GM23248 (cell line): Measurements from ENCODE around the gene PIK3R1. TPM values are rescaled to one million over a fixed set of nuclear protein-coding genes. Genes with fewer than 3 reads are reported as not detected.
A peak's percentile ranks its signal among the peaks of the same experiment; 100 is the strongest.

Experiments
- DNase-seq: peaks from one replicate; pipeline ENCODE4 v3.0.0-alpha.2; 2015
- H2AFZ ChIP-seq: fragments of 200-600 bp; sonication (generic); 2 replicates; pipeline ENCODE4 v1.6.1; 2016; ENCODE audit warnings: antibody characterized with exemption
- H3F3A ChIP-seq: fragments of 200-600 bp; sonication (generic); 2 replicates; pipeline ENCODE4 v1.6.1; 2016; ENCODE audit warnings: mild to moderate bottlenecking, antibody characterized with exemption, mixed run types; ENCODE audit not compliant: insufficient read depth
- H3K27ac ChIP-seq: fragments of 200-600 bp; sonication (generic); 2 replicates; pipeline ENCODE4 v1.5.1; 2016; ENCODE audit warnings: mild to moderate bottlenecking
- H3K27me3 ChIP-seq: fragments of 200-600 bp; sonication (generic); replicated peaks from 2 replicates; pipeline ENCODE4 v1.6.1; 2016; ENCODE audit warnings: mild to moderate bottlenecking; ENCODE audit not compliant: insufficient read depth
- H3K36me3 ChIP-seq: fragments of 200-600 bp; sonication (generic); 2 replicates; pipeline ENCODE4 v1.6.1; 2016; ENCODE audit warnings: low read depth, mild to moderate bottlenecking
- H3K4me1 ChIP-seq: fragments of 200-600 bp; sonication (generic); 2 replicates; pipeline ENCODE4 v1.6.1; 2016; ENCODE audit warnings: mild to moderate bottlenecking; ENCODE audit not compliant: insufficient read depth
- H3K4me2 ChIP-seq: fragments of 200-600 bp; sonication (generic); one replicate; pipeline ENCODE4 v1.6.1; 2016; ENCODE audit warnings: mild to moderate bottlenecking; ENCODE audit not compliant: unreplicated experiment
- H3K4me3 ChIP-seq: fragments of 200-600 bp; sonication (generic); 2 replicates; pipeline ENCODE4 v1.5.1; 2016; ENCODE audit warnings: mild to moderate bottlenecking
- H3K79me2 ChIP-seq: fragments of 200-600 bp; sonication (generic); 2 replicates; pipeline ENCODE4 v1.6.1; 2016; ENCODE audit warnings: mild to moderate bottlenecking; ENCODE audit not compliant: insufficient read depth
- H3K9ac ChIP-seq: fragments of 200-600 bp; sonication (generic); 2 replicates; pipeline ENCODE4 v1.6.1; 2016; ENCODE audit warnings: mild to moderate bottlenecking
- H3K9me2 ChIP-seq: fragments of 200-600 bp; sonication (generic); 2 replicates; pipeline ENCODE4 v1.6.1; 2016; ENCODE audit warnings: mixed run types, mild to moderate bottlenecking, moderate library complexity; ENCODE audit not compliant: insufficient read depth
- H3K9me3 ChIP-seq: fragments of 200-600 bp; sonication (generic); one replicate; pipeline ENCODE4 v1.6.1; 2017; ENCODE audit warnings: low read depth
- H4K20me1 ChIP-seq: fragments of 200-600 bp; sonication (generic); 2 replicates; pipeline ENCODE4 v1.6.0; 2016; ENCODE audit not compliant: insufficient read depth
- EZH2 ChIP-seq: fragments of 200-600 bp; sonication (generic); IDR thresholded peaks from 2 replicates; pipeline ENCODE4 v1.6.1; 2018; ENCODE audit warnings: antibody characterized with exemption, mild to moderate bottlenecking; ENCODE audit not compliant: insufficient read depth, poor library complexity, severe bottlenecking
- EZH2phosphoT487 ChIP-seq: fragments of 200-600 bp; sonication (generic); IDR thresholded peaks from 2 replicates; pipeline ENCODE4 v1.6.1; 2018; ENCODE audit warnings: antibody characterized with exemption, moderate library complexity, mild to moderate bottlenecking, low read depth; ENCODE audit not compliant: insufficient read depth
- WGBS, 2 experiments: methylation state at CpG; one replicate each; pipeline ENCODE4 v1.1.6; 2015 to 2017; ENCODE audit warnings: low lambda C conversion rate in 2 of 2, low coverage in 1 of 2; ENCODE audit errors: missing lambda C conversion rate in 2 of 2; 5-methylcytosine and 5-hydroxymethylcytosine counted together
- in situ Hi-C: fragments of 300-500 bp; cut with MboI; formaldehyde crosslinking; loops from 2 replicates; pipeline ENCODE4 v1.15.0; 2020
- polyA plus RNA-seq: library from polyadenylated mRNA; unstranded; fragments of >200 nt; fragmentation: Nextera tagmentation; extraction: Ambion mirVana; gene quantifications from 2 replicates; pipeline ENCODE4 v1.2.1, GENCODE V29; 2016
- total RNA-seq: library from RNA; depleted of rRNA; stranded (reverse); fragments of >200 nt; shearing (Covaris generic); gene quantifications from 2 replicates; pipeline ENCODE4 v1.2.3, GENCODE V29; 2014

PIK3R1 gene
- total and polyA plus RNA-seq, 2 experiments from 2014 or later, result 8.4 to 14.4 TPM

GRCh38 chr5:68258531-68258930 lies 43.0 kb downstream of the PIK3R1 start:
- H3K4me3 ChIP-seq, result no peak overlapping the region
- H2AFZ ChIP-seq, result no peak overlapping the region
- in situ Hi-C loops, result loop anchor here (10.0 to 25.0 kb wide), 2 partner anchors 596 to 1014 kb away; no protein-coding TSS in a partner anchor
- peaks cover 73% of the 10 kb centered on the region for H3K79me2 ChIP-seq
- H3K9me3 ChIP-seq, result no peaks in the 10 kb centered on the region
- WGBS, 2 experiments, result 51 to 53% methylated on average over 4 of the region's 4 CpGs
- H3K36me3 ChIP-seq, result no peaks in the 10 kb centered on the region
- DNase-seq, result no peak
- H4K20me1 ChIP-seq, result no peaks in the 10 kb centered on the region
- TF ChIP-seq EZH2phosphoT487, result no peak
- TF ChIP-seq EZH2, result no peak
- no peak overlapping the region for H3K9ac ChIP-seq
- H3K27me3 ChIP-seq, result no peaks in the 10 kb centered on the region
- peaks cover 19% of the 10 kb centered on the region for H3F3A ChIP-seq
- no peak overlapping the region for H3K4me2 ChIP-seq
- no peak overlapping the region for H3K27ac ChIP-seq
- H3K4me1 ChIP-seq, result peaks cover 23% of the 10 kb centered on the region
- no peaks in the 10 kb centered on the region for H3K9me2 ChIP-seq

- WGBS, 2 experiments, result 96 to 100% methylated on average over 2 of the region's 2 CpGs
- in situ Hi-C loops, result loop anchor here (10.0 to 25.0 kb wide), 2 partner anchors 597 to 1015 kb away; no protein-coding TSS in a partner anchor
- no peak for TF ChIP-seq EZH2
- TF ChIP-seq EZH2phosphoT487, result no peak
These were observed 44.1 kb downstream of the PIK3R1 start for GRCh38 chr5:68259700-68260099.

GRCh38 chr5:68260467-68260866 lies 44.9 kb downstream of the PIK3R1 start:
- TF ChIP-seq EZH2 (no peak), EZH2phosphoT487 (no peak)
- H3K27me3 ChIP-seq, result no peaks in the 10 kb centered on the region
- H3K9me2 ChIP-seq, result no peaks in the 10 kb centered on the region
- H3K79me2 ChIP-seq, result peaks cover 72% of the 10 kb centered on the region
- H4K20me1 ChIP-seq, result no peaks in the 10 kb centered on the region
- no peak overlapping the region for H3K27ac ChIP-seq
- H3K4me1 ChIP-seq, result peaks cover 26% of the 10 kb centered on the region
- H3K4me3 ChIP-seq, result no peak overlapping the region
- no peak overlapping the region for H2AFZ ChIP-seq
- no peaks in the 10 kb centered on the region for H3K36me3 ChIP-seq
- no peaks in the 10 kb centered on the region for H3K9me3 ChIP-seq
- H3F3A ChIP-seq, result 0 out of 2 replicates have a peak, but pooled peaks cover 11% of the 10 kb centered on the region
- H3K9ac ChIP-seq, result no peak overlapping the region
- in situ Hi-C loops, result loop anchor here (25.0 kb wide), 1 partner anchor 598 kb away; no protein-coding TSS in a partner anchor
- no peak overlapping the region for H3K4me2 ChIP-seq
- 82 to 83% methylated on average over 3 of the region's 3 CpGs for WGBS, 2 experiments
- DNase-seq, result no peak

More at GRCh38 chr5:68259700-68260099, 44.1 kb downstream of the PIK3R1 start:
- no peaks in the 10 kb centered on the region for H3K9me2 ChIP-seq
- H2AFZ ChIP-seq, result no peak overlapping the region
- H3K4me3 ChIP-seq, result no peak overlapping the region
- no peaks in the 10 kb centered on the region for H3K27me3 ChIP-seq
- H4K20me1 ChIP-seq, result no peaks in the 10 kb centered on the region
- no peaks in the 10 kb centered on the region for H3K36me3 ChIP-seq
- H3K9ac ChIP-seq, result no peak overlapping the region
- H3K4me2 ChIP-seq, result no peak overlapping the region
- H3F3A ChIP-seq, result peaks cover 17% of the 10 kb centered on the region
- H3K79me2 ChIP-seq, result peaks cover 72% of the 10 kb centered on the region
- no peak for DNase-seq
- H3K4me1 ChIP-seq, result peaks cover 21% of the 10 kb centered on the region
- H3K27ac ChIP-seq, result no peak overlapping the region
- H3K9me3 ChIP-seq, result no peaks in the 10 kb centered on the region

GRCh38 chr5:68261169-68261568 lies 45.6 kb downstream of the PIK3R1 start:
- Histone ChIP-seq H3K4me1 (peaks cover 33% of the 10 kb centered on the region), H3K4me3 (no peak overlapping the region), H3K9me3 (no peaks in the 10 kb centered on the region), H3K27me3 (no peaks in the 10 kb centered on the region), H3K4me2 (no peak overlapping the region), H3F3A (peaks cover 17% of the 10 kb centered on the region), H3K36me3 (no peaks in the 10 kb centered on the region), H3K9me2 (no peaks in the 10 kb centered on the region), H4K20me1 (no peaks in the 10 kb centered on the region), H2AFZ (no peak overlapping the region), H3K27ac (no peak overlapping the region), H3K9ac (no peak overlapping the region), H3K79me2 (peaks cover 71% of the 10 kb centered on the region)
- DNase-seq, result no peak
- TF ChIP-seq EZH2phosphoT487 (no peak), EZH2 (no peak)
- in situ Hi-C loops, result loop anchor here (25.0 kb wide), 1 partner anchor 599 kb away; no protein-coding TSS in a partner anchor

- H3K9me2 ChIP-seq, result no peaks in the 10 kb centered on the region
- no peaks in the 10 kb centered on the region for H3K27me3 ChIP-seq
- H3K36me3 ChIP-seq, result no peaks in the 10 kb centered on the region
- 44 to 48% methylated on average over 4 of the region's 4 CpGs for WGBS, 2 experiments
- H3K4me2 ChIP-seq, result no peak overlapping the region
- DNase-seq, result peak; percentile 56
- no peak overlapping the region for H3K4me3 ChIP-seq
- H2AFZ ChIP-seq, result no peak overlapping the region
- peaks cover 37% of the 10 kb centered on the region for H3K4me1 ChIP-seq
- in situ Hi-C loops, result loop anchor here (25.0 kb wide), 1 partner anchor 599 kb away; no protein-coding TSS in a partner anchor
- peaks cover 71% of the 10 kb centered on the region for H3K79me2 ChIP-seq
- no peaks in the 10 kb centered on the region for H3K9me3 ChIP-seq
- no peak for TF ChIP-seq EZH2
- no peak for TF ChIP-seq EZH2phosphoT487
- peaks cover 21% of the 10 kb centered on the region for H3F3A ChIP-seq
- no peaks in the 10 kb centered on the region for H4K20me1 ChIP-seq
- H3K9ac ChIP-seq, result no peak overlapping the region
- H3K27ac ChIP-seq, result no peak overlapping the region
These were observed 46.1 kb downstream of the PIK3R1 start for GRCh38 chr5:68261569-68262065.
